HG02759 (cell line): ENCODE data around the gene FNDC1.

Source experiments
- ATAC-seq: cut with Tn5 transposase; IDR thresholded peaks from one replicate; pipeline ENCODE4 v1.9.1; 2021; ENCODE audit warnings: mild to moderate bottlenecking, moderate library complexity; ENCODE audit not compliant: unreplicated experiment

FNDC1 gene

GRCh38 chr6:159157431-159157830 is 11.8 kb upstream of the FNDC1 start:
- ATAC-seq: no peak

GRCh38 chr6:159161839-159162238 is 7.4 kb upstream of the FNDC1 start:
- ATAC-seq: no peak

GRCh38 chr6:159163901-159164370 is 5.3 kb upstream of the FNDC1 start:
- ATAC-seq: no peak

- ATAC-seq: peak; percentile 21
Measured at GRCh38 chr6:159168536-159169192, 536 bp upstream of the FNDC1 start.

- ATAC-seq: peak; percentile 26
Measured at GRCh38 chr6:159169557-159170332, 545 bp downstream of the FNDC1 start.

GRCh38 chr6:159170333-159170672 is 1.1 kb downstream of the FNDC1 start:
- ATAC-seq: no peak

GRCh38 chr6:159170999-159171712 is 2.0 kb downstream of the FNDC1 start:
- ATAC-seq: no peak

- ATAC-seq: no peak
Measured at GRCh38 chr6:159172091-159172491, 2.9 kb downstream of the FNDC1 start.

GRCh38 chr6:159174263-159174969 is 5.2 kb downstream of the FNDC1 start:
- ATAC-seq: peak; percentile 85

GRCh38 chr6:159176913-159177312 is 7.7 kb downstream of the FNDC1 start:
- no peak for ATAC-seq

- ATAC-seq: no peak
Measured at GRCh38 chr6:159178847-159179246, 9.6 kb downstream of the FNDC1 start.

GRCh38 chr6:159180001-159180400 is 10.8 kb downstream of the FNDC1 start:
- ATAC-seq: no peak

- ATAC-seq: no peak
Measured at GRCh38 chr6:159181914-159182313, 12.7 kb downstream of the FNDC1 start.

GRCh38 chr6:159184559-159184958 is 15.4 kb downstream of the FNDC1 start:
- ATAC-seq: no peak

- no peak for ATAC-seq
Measured at GRCh38 chr6:159190460-159190859, 21.3 kb downstream of the FNDC1 start.

GRCh38 chr6:159193923-159194322 is 24.7 kb downstream of the FNDC1 start:
- ATAC-seq: no peak

GRCh38 chr6:159194421-159194820 is 25.2 kb downstream of the FNDC1 start:
- no peak for ATAC-seq

- ATAC-seq: no peak
Measured at GRCh38 chr6:159196430-159196975, 27.3 kb downstream of the FNDC1 start.

GRCh38 chr6:159197251-159197650 is 28.1 kb downstream of the FNDC1 start:
- ATAC-seq: no peak

GRCh38 chr6:159201336-159201735 is 32.1 kb downstream of the FNDC1 start:
- no peak for ATAC-seq
